PC-9 (cell line): ENCODE results near the gene CNNM2. TPM values are rescaled to one million over a fixed set of nuclear protein-coding genes. Genes with fewer than 3 reads are reported as not detected.

Experiments
- BruUV-seq: library from RNA; stranded (reverse); fragments of 400-500 nt; replicated peaks from 2 replicates; lab custom pipeline; 2021; lab: Mats Ljungman, UMichigan
- CTCF ChIA-PET: fragments of 300-600 bp; sonication (Branson Sonifier 250); formaldehyde crosslinking; loops from one replicate; lab custom pipeline; 2022; ENCODE audit warnings: antibody characterized with exemption; lab: Charles Lee
- POLR2A ChIA-PET: fragments of 300-600 bp; sonication (Branson Sonifier 250); formaldehyde crosslinking; loops from one replicate; lab custom pipeline; 2022; ENCODE audit warnings: antibody characterized with exemption; ENCODE audit not compliant: unreplicated experiment; lab: Charles Lee
- DNase-seq, 2 experiments: peaks; one replicate each; pipeline versions ENCODE4 v3.0.0 to v3.0.0-alpha.2; 2015 to 2022; ENCODE audit warnings: mixed read lengths in 1 of 2
- H2AFZ ChIP-seq: fragments of 200-600 bp; sonication (generic); 2 replicates; pipeline ENCODE4 v1.8.1; 2017; ENCODE audit warnings: antibody characterized with exemption
- H3F3A ChIP-seq: fragments of 200-600 bp; sonication (generic); 2 replicates; pipeline ENCODE4 v1.8.1; 2017; ENCODE audit warnings: antibody characterized with exemption, mild to moderate bottlenecking, low read depth; ENCODE audit not compliant: insufficient read depth
- H3K27ac ChIP-seq: fragments of 200-600 bp; sonication (generic); 2 replicates; pipeline ENCODE4 v1.6.1; 2016; ENCODE audit warnings: mixed run types
- H3K27me3 ChIP-seq: fragments of 200-600 bp; sonication (generic); 2 replicates; pipeline ENCODE4 v1.6.1; 2016; ENCODE audit warnings: low read depth, mixed run types; ENCODE audit not compliant: insufficient read depth
- H3K36me3 ChIP-seq: fragments of 200-600 bp; sonication (generic); 2 replicates; pipeline ENCODE4 v1.6.1; 2016; ENCODE audit warnings: low read depth, mixed run types
- H3K4me1 ChIP-seq: fragments of 200-600 bp; sonication (generic); replicated peaks from 2 replicates; pipeline ENCODE4 v1.6.1; 2016; ENCODE audit warnings: mixed run types; ENCODE audit not compliant: insufficient read depth
- H3K4me2 ChIP-seq: fragments of 200-600 bp; sonication (generic); 2 replicates; pipeline ENCODE4 v1.6.1; 2017; ENCODE audit warnings: mixed run types
- H3K4me3 ChIP-seq: fragments of 200-600 bp; sonication (generic); 2 replicates; pipeline ENCODE4 v1.6.1; 2016; ENCODE audit warnings: mixed run types
- H3K79me2 ChIP-seq: fragments of 200-600 bp; sonication (generic); 2 replicates; pipeline ENCODE4 v1.6.1; 2017; ENCODE audit warnings: low read depth, mixed run types
- H3K9me2 ChIP-seq: fragments of 200-600 bp; sonication (generic); 2 replicates; pipeline ENCODE4 v1.8.1; 2017; ENCODE audit warnings: mild to moderate bottlenecking; ENCODE audit not compliant: insufficient read depth
- H3K9me3 ChIP-seq: fragments of 200-600 bp; sonication (generic); 2 replicates; pipeline ENCODE4 v1.8.1; 2016; ENCODE audit warnings: low read depth; ENCODE audit not compliant: insufficient read depth
- H4K20me1 ChIP-seq: fragments of 200-600 bp; sonication (generic); 2 replicates; pipeline ENCODE4 v1.8.1; 2017; ENCODE audit not compliant: insufficient read depth
- EZH2 ChIP-seq: fragments of 200-600 bp; sonication (generic); IDR thresholded peaks from 2 replicates; pipeline ENCODE4 v1.8.0; 2017; ENCODE audit warnings: antibody characterized with exemption, low read depth
- intact Hi-C: fragments of 100-400 bp; cut with micrococcal nuclease; formaldehyde crosslinking; loops from one replicate; pipeline ENCODE4 v1.10.0; 2022; ENCODE audit not compliant: unreplicated experiment
- total RNA-seq: library from RNA; stranded (reverse); gene quantifications from 2 replicates; pipeline ENCODE4 v1.2.3, GENCODE V29; 2021
- TF ChIP-seq, protein P1 (sequence below): fragments of 200-600 bp; sonication (generic); conservative IDR thresholded peaks from 2 replicates; pipeline ENCODE4 v1.6.1; 2017; ENCODE audit warnings: mixed run types, antibody characterized with exemption, mild to moderate bottlenecking, moderate library complexity

Gene CNNM2
- total RNA-seq, 1 experiment from 2014 or later, result 8.8 TPM

DNA sequence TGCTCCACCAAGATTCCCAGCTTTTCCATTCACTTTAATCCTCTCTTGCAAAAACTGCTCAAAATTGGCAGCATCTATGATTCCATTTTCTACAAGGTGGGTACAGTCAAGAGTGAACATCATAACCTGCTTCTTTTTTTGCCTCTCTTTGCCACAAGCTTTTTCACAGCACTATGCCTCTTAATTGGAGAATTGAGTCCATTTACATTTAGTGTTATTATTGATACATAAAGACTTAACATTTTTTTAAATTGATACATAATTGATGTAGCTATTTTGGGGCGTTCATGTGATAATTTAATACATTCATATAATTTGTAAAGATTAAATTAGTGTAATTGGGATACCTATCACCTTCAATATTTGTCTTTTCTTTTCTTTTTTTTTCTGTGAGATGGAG, 30.0 kb upstream of the CNNM2 start:
- H3F3A ChIP-seq, result 0 out of 2 replicates have a peak, but pooled peaks cover 3% of the 10 kb centered on the region
- H3K4me1 ChIP-seq, result no peaks in the 10 kb centered on the region
- no peaks in the 10 kb centered on the region for H3K27me3 ChIP-seq
- no peak overlapping the region for H3K4me2 ChIP-seq
- H4K20me1 ChIP-seq, result no peaks in the 10 kb centered on the region
- H3K36me3 ChIP-seq, result no peaks in the 10 kb centered on the region
- no peaks in the 10 kb centered on the region for H3K9me2 ChIP-seq
- no peaks in the 10 kb centered on the region for H3K79me2 ChIP-seq
- BruUV-seq, result no TSS peak
- POLR2A ChIA-PET, result no interaction called here
- H2AFZ ChIP-seq, result no peak overlapping the region
- intact Hi-C loops, result no loop called here
- CTCF ChIA-PET, result interaction anchor here (0.5 kb wide), 1 partner anchor 9 kb away, joined by 9 read pairs; no protein-coding TSS in a partner anchor
- H3K4me3 ChIP-seq, result no peak overlapping the region
- TF ChIP-seq EZH2, result no peak
- TF ChIP-seq, protein P1, sequence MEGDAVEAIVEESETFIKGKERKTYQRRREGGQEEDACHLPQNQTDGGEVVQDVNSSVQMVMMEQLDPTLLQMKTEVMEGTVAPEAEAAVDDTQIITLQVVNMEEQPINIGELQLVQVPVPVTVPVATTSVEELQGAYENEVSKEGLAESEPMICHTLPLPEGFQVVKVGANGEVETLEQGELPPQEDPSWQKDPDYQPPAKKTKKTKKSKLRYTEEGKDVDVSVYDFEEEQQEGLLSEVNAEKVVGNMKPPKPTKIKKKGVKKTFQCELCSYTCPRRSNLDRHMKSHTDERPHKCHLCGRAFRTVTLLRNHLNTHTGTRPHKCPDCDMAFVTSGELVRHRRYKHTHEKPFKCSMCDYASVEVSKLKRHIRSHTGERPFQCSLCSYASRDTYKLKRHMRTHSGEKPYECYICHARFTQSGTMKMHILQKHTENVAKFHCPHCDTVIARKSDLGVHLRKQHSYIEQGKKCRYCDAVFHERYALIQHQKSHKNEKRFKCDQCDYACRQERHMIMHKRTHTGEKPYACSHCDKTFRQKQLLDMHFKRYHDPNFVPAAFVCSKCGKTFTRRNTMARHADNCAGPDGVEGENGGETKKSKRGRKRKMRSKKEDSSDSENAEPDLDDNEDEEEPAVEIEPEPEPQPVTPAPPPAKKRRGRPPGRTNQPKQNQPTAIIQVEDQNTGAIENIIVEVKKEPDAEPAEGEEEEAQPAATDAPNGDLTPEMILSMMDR, result no peak
- DNase-seq, result no peak
- H3K9me3 ChIP-seq, result no peaks in the 10 kb centered on the region
- no peak overlapping the region for H3K27ac ChIP-seq

DNA sequence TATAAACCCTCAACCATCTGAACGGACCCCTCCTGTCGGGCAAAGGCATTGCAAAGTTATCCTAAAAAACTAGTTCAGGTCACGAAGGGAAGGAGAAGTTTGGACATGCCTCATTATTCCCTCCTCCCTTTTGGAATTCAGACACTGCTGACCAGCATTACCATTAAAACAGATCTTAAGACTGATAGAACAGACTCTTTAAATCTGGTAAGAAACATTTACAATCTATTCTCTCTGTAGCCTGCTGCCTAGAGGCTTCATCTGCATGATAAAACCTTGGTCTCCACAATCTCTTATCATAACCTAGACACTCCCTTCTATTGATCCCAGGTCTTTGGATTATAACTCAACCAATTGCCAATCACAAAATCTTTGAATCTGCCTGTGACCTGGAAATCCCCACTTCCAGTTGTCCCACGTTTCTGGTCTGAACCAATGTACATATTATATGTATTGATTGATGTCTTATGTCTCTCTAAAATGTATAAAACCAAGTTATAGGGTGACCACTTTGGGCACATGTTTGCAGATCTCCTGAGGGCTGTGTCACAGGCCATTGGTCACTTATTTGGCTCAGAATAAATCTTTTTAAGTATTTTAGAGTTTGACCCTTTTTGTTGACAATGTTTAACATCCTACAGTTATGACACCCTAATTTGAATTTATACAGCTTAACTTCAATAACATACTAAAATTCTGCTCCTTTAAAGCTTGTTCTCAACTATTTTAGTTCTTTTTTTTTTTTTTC, 23.5 kb upstream of the CNNM2 start:
- Histone ChIP-seq H3K9me2 (no peaks in the 10 kb centered on the region), H4K20me1 (no peaks in the 10 kb centered on the region), H2AFZ (no peak overlapping the region), H3K4me1 (no peaks in the 10 kb centered on the region), H3F3A (0 out of 2 replicates have a peak, but pooled peaks cover 3% of the 10 kb centered on the region), H3K9me3 (no peaks in the 10 kb centered on the region), H3K4me2 (no peak overlapping the region), H3K79me2 (no peaks in the 10 kb centered on the region), H3K36me3 (no peaks in the 10 kb centered on the region), H3K4me3 (no peak overlapping the region), H3K27ac (no peak overlapping the region), H3K27me3 (no peaks in the 10 kb centered on the region)
- ChIA-PET POLR2A (interaction anchor here (0.8 kb wide), 1 partner anchor 190 kb away, joined by 6 read pairs; no protein-coding TSS in a partner anchor), CTCF (no interaction called here)
- intact Hi-C loops, result no loop called here
- TF ChIP-seq, protein P1, result no peak
- TF ChIP-seq EZH2, result no peak
- BruUV-seq, result no TSS peak
- no peak for DNase-seq

DNA sequence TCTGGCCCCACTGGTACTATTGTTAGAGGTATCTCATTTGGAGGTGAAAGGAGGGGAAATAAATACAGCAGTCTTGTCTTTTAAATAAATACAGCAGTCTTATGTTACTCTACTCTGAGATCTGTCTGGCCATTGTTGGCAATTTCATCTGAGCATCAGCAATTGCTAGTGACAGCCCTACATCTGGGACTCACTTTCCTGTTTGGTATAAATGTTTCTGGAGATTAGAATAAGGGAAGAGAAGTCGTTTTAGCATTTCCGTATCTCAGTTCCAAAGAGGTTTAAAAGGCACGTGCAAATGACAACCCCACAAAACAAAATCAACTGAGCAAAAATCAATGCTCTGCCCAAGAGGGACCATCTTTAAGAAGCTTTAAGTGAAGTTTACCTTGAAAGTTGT, 18.1 kb upstream of the CNNM2 start:
- BruUV-seq, result no TSS peak
- H3K4me1 ChIP-seq, result no peaks in the 10 kb centered on the region
- intact Hi-C loops, result loop anchor here (2.0 kb wide), 1 partner anchor 65 kb away; no protein-coding TSS in a partner anchor
- H3K27me3 ChIP-seq, result no peaks in the 10 kb centered on the region
- H4K20me1 ChIP-seq, result no peaks in the 10 kb centered on the region
- H3K9me2 ChIP-seq, result no peaks in the 10 kb centered on the region
- H3F3A ChIP-seq, result no peaks in the 10 kb centered on the region
- H3K36me3 ChIP-seq, result no peaks in the 10 kb centered on the region
- H3K4me3 ChIP-seq, result no peak overlapping the region
- ChIA-PET POLR2A (no interaction called here), CTCF (no interaction called here)
- no peak for TF ChIP-seq EZH2
- TF ChIP-seq, protein P1, result no peak
- no peak overlapping the region for H3K27ac ChIP-seq
- H3K9me3 ChIP-seq, result no peaks in the 10 kb centered on the region
- no peaks in the 10 kb centered on the region for H3K79me2 ChIP-seq
- H3K4me2 ChIP-seq, result no peak overlapping the region
- DNase-seq, result no peak
- H2AFZ ChIP-seq, result no peak overlapping the region
